ENCODE results near the gene IQCK.

DNA sequence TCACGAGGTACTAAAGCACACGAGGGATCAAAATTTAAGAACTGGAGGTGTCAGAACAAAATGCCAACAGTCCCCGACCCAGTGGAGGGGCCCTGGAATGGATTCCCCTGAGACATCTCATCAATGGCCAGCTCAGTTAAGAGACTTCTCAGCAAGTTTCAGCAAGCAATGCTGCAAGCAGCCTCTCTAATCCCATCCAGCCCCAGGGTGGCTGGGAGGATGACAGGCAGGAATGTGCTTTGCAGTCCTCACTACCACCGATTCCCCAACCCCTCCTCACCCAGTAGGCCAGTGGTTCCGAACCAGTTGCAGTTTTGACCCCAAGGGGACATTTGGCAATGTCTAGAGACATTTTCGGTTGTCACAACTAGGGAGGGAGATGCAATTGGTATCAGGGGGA, 157.8 kb downstream of the IQCK start:
- TF ChIP-seq, protein P1, sequence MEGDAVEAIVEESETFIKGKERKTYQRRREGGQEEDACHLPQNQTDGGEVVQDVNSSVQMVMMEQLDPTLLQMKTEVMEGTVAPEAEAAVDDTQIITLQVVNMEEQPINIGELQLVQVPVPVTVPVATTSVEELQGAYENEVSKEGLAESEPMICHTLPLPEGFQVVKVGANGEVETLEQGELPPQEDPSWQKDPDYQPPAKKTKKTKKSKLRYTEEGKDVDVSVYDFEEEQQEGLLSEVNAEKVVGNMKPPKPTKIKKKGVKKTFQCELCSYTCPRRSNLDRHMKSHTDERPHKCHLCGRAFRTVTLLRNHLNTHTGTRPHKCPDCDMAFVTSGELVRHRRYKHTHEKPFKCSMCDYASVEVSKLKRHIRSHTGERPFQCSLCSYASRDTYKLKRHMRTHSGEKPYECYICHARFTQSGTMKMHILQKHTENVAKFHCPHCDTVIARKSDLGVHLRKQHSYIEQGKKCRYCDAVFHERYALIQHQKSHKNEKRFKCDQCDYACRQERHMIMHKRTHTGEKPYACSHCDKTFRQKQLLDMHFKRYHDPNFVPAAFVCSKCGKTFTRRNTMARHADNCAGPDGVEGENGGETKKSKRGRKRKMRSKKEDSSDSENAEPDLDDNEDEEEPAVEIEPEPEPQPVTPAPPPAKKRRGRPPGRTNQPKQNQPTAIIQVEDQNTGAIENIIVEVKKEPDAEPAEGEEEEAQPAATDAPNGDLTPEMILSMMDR (IDR thresholded peaks at IDR 0.05) = no peak
- no peak for TF ChIP-seq POLR2AphosphoS5 (IDR thresholded peaks at IDR 0.05; ENCODE audit: insufficient read depth in 1 of 2, low read depth in 1 of 2)

All from vagina (tissue), 2 donors.